ENCODE measurements around the gene PELI3.

DNA sequence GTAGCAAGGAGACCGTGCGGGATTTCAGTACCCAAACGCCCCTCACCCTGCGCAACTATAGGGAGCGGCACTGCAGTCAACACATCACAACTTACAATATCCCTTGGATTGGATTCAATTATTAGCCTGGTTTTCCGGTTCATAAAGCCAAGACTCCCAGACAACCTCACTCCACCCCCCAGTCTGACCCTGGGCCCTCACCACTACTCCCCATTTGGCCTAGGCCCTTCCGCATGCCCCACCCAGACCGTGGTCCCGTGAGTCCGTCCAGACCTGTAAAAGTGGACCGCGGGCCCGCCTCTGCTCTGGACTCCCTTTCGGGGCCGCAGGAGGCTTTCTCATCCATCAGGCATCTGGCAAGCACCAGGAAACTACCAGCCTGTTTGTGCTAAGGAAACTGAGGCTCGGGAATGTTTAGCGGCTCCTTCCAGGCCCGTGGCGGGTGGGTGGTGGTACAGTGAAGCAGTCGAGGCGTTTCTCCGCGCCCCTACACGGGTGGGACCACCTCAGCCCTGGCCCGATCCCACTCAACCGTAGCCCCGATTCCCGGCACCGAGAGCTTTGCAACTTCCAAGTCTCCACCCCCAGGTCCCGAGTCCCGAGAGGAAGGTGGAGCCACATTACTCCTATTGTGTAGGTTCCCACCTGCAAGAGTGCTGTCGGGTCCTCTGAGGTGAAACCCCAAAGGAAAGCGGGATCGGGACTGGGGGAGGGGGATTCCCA, 12.8 kb downstream of the PELI3 start:
- TF ChIP-seq, protein P1, sequence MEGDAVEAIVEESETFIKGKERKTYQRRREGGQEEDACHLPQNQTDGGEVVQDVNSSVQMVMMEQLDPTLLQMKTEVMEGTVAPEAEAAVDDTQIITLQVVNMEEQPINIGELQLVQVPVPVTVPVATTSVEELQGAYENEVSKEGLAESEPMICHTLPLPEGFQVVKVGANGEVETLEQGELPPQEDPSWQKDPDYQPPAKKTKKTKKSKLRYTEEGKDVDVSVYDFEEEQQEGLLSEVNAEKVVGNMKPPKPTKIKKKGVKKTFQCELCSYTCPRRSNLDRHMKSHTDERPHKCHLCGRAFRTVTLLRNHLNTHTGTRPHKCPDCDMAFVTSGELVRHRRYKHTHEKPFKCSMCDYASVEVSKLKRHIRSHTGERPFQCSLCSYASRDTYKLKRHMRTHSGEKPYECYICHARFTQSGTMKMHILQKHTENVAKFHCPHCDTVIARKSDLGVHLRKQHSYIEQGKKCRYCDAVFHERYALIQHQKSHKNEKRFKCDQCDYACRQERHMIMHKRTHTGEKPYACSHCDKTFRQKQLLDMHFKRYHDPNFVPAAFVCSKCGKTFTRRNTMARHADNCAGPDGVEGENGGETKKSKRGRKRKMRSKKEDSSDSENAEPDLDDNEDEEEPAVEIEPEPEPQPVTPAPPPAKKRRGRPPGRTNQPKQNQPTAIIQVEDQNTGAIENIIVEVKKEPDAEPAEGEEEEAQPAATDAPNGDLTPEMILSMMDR (conservative IDR thresholded peaks at IDR 0.05 in 1 of 2, IDR thresholded peaks at IDR 0.05 in 1 of 2; ENCODE audit: extremely low read depth in 1 of 2, insufficient read depth in 1 of 2, low read depth in 1 of 2, low read length in 2 of 2): no peak
- no peak for TF ChIP-seq EZH2 (IDR thresholded peaks at IDR 0.05; ENCODE audit: borderline replicate concordance, low read length)
